GM13976 (cell line): ENCODE measurements around the gene PTAFR.

Experiments used
- DNase-seq: peaks from one replicate; pipeline ENCODE4 v3.0.0; 2012; ENCODE audit warnings: low spot score
- CTCF ChIP-seq: IDR thresholded peaks from 2 replicates; pipeline ENCODE4 v1.5.1; 2012; ENCODE audit warnings: borderline replicate concordance, mild to moderate bottlenecking; ENCODE audit not compliant: insufficient read depth; ENCODE audit errors: extremely low read depth, missing control alignments, control extremely low read depth
- in situ Hi-C: fragments of 300-500 bp; cut with MboI; formaldehyde crosslinking; loops from one replicate; pipeline ENCODE4 v1.12.0; 2022; ENCODE audit warnings: low sequenced_read_pairs, mixed read lengths, inconsistent platforms; ENCODE audit not compliant: unreplicated experiment

Gene PTAFR

GRCh38 chr1:28176492-28177470 is at the start of gene PTAFR:
TSS of gene PTAFR (minus strand) at chr1:28176690. CDS start at chr1:28151021, 25,669 bp downstream.
- in situ Hi-C loops, result no loop called here
- peak; percentile 55 for DNase-seq
- TF ChIP-seq CTCF, result no peak

- in situ Hi-C loops, result no loop called here
- no peak for TF ChIP-seq CTCF
- DNase-seq, result no peak
Measured at GRCh38 chr1:28213315-28213714, 36.8 kb upstream of the PTAFR start.

GRCh38 chr1:28209700-28210099 is 33.2 kb upstream of the PTAFR start:
- in situ Hi-C loops, result no loop called here
- no peak for DNase-seq
- no peak for TF ChIP-seq CTCF

GRCh38 chr1:28208818-28209441 is 32.4 kb upstream of the PTAFR start:
- TF ChIP-seq CTCF, result peak; percentile 64

GRCh38 chr1:28205243-28205642 is 28.8 kb upstream of the PTAFR start:
- in situ Hi-C loops, result no loop called here
- no peak for TF ChIP-seq CTCF
- no peak for DNase-seq

More at GRCh38 chr1:28208818-28209441, 32.4 kb upstream of the PTAFR start:
- peak; percentile 61 for DNase-seq
- in situ Hi-C loops, result no loop called here

GRCh38 chr1:28200234-28200873 is 23.9 kb upstream of the PTAFR start:
- TF ChIP-seq CTCF, result no peak
- DNase-seq, result no peak
- in situ Hi-C loops, result no loop called here
